ENCODE data around the gene ZBTB45.

DNA sequence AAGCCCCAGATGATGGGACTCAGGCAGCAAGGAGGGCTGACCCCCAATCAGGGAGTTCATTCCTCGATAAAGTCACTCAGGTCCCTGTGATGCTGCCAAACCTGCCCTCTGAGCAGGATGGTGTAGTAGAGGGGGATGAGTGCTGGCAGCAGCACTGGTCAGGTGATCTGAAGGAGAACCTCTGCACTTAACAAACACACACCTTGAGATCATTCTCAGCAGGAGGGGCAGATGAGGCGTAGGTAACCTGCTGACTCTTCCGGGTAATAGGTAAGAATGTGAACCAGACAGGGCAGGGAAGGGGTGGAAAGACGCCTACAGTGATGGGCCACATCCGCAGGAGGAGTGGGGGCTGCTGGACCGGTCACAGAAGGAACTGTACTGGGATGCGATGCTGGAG, 40.3 kb downstream of the ZBTB45 start:
- TF ChIP-seq EZH2 (IDR thresholded peaks at IDR 0.05) (no peak), POLR2AphosphoS5 (IDR thresholded peaks at IDR 0.05; ENCODE audit: borderline replicate concordance, low read depth, low read length) (no peak), FOXP2 (optimal IDR thresholded peaks at IDR 0.05; ENCODE audit: control extremely low read depth, extremely low read length, insufficient read depth) (no peak)

Data from SK-N-MC (cell line).